NCI-H524 treated with DMSO at 0.1 percent for 48 hours (cell line): Measurements from ENCODE around the gene EIF6.

Source experiments
- DNase-seq: peaks from one replicate; lab custom pipeline; 2025; lab: John Stamatoyannopoulos, UW

The EIF6 gene

DNA sequence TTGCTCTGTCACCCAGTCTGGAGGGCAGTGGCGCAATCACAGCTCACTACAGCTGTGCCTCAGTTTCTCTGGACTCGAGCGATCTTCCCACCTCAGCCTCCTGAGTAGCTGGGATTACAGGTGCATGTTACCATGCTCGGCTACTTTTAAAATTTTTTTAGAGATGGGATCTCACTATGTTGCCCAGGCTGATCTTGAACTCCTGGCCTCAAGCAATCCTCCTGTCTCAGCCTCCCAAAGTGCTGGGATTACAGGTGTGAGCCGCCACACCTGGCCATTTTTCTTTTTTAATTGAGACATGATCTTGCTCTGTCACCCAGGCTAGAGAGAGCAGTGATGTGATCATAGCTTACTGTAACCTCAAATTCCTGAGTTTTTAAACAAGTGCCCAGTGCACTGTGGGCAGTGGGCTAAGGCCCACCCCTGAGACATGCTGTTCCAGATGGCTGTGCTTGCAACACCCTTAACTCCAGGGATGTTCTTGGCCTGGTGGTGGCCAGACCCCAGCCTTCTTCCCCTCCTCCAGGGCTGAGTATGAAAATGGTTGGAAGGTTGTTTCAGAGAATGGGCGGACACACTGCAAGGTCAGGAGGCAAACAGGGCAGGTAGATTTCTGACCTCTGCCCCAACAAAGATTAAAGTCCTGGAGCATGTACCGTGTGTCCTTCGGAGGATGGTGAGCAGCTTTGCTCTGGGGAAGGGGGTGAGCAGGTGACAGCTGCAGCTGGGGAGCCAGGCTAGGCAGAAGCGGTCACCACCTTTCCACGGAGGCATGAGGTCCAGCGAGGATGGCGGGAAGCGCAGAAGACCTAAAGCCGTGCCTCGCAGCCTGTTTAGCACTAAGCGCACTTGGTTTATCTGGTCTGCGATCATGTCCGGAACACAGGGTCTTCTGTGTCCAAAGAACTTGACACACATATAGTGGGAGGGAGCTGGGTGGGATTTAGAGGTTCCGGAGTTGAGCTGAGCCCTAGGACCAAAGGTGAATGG is 9.0 kb upstream of the EIF6 start:
- DNase-seq, result no peak

DNA sequence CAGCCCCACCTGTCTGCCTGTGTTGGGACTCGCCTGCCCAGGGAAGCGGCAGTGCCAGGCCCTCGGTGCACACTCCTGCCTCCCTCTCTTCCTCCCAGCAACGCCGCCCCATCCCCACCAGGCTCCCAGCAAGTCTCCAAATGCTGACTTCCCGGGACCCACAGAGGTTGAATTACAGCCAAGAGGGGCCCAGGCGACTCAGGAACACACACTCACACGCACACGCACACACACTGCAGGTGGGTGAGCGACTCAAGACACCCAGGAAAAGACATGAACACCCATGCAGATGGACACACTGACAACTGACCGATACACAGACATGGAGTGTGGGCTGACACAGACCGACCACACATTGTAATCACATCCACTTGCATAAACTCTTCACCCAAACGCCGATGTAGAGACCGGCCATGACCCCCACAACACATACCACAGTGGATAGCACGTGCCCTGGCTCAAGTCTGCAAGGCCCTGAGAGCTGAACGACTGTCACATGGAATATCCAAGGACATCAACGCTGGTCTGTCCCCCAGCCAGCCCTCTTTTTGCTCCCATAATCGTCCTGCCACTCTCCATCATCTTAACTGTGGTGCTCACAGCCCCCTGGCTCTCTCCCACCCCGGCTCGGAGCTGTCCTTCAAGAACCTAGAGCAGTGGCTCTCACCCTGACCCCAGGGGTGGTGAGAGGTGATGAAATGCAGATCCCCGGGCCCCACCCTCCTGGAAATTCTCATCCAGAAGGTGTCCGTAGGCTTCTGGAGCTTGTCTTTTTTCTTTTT is 8.1 kb upstream of the EIF6 start:
- no peak for DNase-seq

DNA sequence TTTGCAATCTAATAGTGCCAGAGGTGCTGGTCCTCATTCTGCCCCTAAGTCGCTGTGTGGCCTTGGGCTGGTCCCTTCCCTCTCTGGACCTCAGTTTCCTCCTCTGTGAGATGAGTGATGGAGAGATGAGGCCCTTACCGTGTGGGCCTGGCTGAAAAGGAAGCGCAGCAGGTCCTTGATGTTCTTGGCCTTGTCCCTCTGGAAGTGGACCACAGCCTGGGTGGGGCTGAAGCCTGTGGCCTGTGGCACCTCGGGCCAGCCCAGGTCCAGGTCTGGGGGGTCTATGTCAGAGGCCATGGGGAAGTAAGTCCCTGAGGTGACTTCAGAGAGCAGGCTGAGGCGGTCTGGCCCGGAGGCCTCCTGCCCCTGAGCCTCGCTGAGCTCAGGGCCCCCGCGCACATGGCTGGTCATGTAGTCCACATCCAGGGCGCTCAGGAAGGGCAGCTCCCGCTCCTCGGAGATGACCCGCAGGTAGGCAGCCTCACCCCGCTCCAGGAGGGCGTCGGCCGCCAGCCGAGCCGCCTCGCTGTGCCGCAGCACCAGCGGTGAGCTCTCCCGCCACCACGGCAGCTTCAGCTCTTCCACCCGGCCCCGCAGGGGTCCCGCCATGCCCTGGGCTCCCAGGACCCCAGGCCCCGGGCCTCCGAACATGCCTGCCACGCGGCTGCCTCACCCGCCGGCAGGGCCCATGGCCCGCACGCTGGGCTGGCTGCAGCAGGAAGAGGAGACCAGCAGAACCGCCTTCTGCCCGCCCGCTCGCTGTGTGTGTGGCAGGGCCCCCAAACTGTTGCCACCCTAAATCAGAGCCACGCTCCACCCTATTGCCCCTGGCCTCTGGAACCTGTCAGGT is 7.3 kb upstream of the EIF6 start, which contains the start of gene FAM83C:
Gene FAM83C (minus strand): TSS at position 772 of the 850 bp plus-strand sequence. CDS start 121 bp downstream, at position 651.
- no peak for DNase-seq

DNA sequence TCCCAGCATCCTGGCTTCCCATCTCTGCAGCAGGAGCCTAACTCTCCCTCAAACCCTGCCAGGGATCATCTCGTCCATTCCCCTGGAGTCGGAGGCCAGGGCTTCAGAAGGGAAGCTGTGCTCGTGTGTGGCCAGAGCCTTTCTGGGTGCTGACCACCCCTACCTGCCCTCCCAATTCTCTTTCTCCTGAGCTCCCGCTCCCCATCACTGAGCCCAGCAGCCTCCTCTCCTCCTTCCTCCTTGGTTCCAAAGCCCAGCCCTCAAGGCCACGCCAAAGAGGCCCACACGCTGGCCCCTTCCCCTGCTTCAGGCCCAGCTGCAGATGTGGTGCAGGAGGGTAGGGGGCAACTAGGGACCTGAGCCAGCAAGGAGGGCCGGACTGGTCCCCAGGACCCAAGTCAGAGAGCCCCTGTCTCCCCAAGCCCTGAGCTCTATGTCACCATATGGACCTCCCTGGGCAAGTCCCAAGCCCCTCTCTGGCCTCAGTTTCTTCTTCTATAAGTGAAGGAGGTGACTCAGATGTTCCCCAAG is 6.4 kb upstream of the EIF6 start:
- no peak for DNase-seq

DNA sequence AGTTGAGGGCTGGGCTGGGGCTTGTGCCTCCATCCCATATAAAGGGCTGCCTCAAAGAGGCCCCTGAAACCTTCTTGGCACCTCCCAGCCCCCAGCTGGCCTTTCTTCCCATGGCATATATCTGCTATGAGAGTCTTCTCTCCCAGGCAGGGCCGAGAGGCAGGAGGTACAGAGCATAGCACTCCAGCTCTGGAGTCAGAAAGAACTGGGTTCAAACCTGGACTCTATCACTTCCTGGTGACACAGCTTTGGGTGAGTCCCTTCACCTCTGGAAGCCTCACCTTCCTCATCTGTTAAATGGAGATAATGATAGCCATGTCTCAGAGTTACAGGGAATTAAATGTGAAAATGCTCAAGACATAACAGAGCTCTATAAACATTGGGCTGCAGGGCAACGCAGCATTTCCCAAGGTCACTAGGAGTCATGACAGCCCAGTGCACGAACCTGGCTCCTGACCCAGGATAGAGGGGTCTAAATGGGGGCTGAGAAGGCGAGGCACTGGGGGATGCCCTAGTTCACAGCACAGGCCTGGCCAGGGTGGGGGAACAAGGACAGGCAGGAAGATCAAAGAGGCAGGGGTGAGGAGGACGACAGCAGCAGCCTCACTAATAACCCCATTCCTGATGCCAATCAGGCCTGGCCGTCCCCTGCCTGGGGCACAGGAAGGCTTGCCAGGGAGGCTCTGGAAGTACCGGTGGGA is 5.8 kb upstream of the EIF6 start:
- DNase-seq, result no peak

DNA sequence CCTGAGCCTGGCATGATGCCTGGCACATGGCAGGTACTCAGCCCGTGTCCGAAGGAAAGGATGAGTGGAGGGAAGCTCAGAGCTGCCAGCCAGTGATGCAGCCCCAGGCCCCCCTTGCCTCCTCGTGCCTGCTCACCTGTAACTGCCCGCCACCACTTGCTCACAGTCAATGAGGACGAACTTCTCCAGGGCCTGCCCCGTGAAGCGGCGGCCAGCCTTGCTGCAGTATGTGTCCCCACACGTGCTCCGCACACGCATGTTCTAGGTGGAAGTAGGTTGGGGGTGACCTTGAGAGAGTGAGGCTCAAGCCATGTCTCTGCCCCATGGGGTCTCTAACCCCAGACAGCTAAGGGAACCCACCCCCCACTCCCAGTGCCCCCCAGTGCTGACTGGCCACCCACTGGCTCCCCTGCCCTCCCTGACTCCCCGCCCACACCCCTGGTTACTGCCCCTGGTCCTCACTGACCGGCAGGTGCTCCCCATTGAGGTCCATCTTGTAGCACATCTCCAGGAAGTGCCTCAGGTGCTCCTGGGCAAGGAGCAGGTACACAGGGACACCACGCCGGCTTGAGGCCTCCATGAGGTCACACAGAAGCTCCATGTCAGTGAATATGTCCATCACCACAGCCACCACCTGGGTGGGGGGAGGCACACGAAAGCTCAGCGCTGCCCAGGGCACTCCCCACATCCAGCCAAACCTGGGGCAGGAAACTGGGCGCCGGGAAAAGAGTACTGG is 3.9 kb upstream of the EIF6 start:
- no peak for DNase-seq

DNA sequence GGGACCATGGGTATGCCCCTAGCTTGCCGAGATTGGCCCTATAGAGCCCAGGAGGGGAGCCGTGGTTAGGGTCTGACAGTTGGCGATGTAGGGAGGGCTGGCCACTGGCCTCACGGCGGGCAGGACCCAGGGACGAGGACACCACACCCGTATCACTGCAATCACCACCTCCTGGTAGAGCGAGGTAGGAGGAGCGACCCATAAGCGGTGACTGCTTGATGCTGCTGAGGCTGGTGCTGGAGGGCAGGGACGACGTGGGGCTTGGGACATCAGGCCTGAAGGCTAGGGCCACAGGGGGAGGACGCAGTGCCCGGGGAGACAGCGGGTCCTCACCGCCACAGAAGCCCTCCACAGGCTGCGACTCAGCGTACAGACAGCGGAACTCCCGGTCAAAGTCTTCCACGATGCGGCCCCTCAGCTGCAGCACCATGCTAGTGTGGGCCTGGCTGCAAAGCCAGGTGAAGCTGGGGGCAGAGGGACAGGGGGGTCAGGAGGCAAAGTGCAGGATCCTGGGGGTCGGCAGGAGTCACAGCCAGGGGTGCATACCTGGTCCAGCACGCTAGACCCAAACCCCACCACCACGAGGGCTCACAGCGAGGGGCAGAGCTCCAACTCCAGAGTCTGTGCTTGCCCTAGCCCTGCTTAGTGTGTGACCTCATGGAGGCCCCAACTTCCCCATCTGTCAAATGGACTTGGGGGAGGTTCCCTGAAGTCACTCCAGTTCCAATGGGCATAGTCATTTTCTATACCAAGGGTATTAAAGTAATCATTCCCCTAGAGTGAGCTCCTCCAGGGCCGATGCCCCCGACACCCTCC is 3.1 kb upstream of the EIF6 start:
- DNase-seq, result no peak

DNA sequence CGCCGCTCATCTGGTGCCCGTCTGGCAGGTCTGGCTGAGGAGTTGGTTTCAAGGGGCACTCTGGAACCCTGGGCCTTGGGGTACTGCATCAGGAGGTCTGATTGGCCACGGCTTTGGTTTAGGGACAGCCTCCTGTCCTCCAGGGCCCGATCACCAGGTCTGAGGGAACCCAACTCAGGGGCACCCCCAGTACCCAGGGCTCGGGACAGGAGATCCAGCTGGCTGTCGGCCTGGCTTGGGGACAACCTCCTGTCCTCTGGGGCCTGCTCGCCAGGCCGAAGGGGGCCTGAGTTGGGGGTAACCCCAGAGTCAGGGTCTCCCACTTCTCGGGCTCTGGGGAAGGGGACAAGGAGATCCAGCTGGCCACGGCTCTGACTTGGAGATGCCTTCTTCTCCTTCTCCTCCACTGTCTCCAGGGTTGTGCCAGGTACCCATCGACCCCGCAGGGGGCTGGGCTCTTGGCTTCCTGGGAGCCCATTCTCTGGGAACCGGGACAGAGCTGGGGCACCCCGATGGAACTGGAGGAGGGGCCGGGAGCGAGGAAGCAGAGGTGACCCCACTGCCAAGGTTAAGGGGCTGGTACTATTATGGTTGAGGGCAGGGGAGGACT is 2.4 kb upstream of the EIF6 start:
- no peak for DNase-seq

DNA sequence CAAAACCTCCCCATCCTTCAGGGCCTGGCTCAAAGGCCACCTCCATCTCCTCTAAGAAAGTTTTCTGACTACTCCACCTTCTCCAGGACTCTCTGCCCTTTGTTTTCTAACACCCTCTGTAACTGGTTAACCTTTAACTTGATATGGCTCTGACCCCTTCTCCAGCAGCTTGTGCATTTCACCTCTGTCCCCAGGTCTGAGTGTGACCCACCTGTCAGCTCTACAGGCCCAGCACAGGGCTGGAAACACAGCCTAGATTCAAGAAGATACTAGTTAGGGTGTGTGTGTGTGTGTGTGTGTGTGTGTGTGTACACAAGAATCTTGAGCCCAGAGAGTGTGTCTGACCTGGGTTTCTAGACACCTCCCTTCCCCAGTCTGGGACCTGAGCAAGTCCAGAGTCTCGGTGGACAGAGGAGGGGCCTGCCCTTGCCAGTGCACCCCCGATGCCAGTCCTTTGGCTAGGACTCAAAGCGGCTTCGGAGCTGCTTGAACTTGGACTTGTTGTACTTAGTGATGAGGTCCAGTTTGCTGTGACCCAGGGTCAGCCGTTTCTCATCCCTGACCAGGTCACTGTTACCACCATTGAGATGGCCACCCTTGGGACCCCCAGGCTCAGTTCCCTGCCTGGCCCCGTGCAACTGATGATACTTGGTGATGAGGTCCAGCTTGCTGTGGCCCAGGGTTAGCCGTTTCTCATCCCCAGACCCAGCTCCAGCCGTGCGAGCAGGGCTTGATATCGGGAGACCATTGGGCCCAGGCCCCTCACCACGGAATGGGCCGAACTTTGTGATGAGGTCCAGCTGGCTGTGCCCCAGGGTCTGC is 1.7 kb upstream of the EIF6 start:
- DNase-seq, result no peak

DNA sequence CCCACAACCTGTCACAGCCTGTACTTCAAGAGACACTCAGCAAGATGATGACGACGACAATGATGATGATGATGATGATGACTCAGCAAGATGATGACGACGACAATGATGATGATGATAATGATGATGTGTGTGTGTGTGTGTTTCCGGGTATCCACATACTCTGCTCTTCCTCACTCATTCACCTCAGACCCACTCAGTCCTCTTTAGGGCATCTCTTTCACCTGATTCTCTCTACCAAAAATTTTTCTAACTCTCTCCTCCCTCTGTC is 1.2 kb upstream of the EIF6 start:
- no peak for DNase-seq

DNA sequence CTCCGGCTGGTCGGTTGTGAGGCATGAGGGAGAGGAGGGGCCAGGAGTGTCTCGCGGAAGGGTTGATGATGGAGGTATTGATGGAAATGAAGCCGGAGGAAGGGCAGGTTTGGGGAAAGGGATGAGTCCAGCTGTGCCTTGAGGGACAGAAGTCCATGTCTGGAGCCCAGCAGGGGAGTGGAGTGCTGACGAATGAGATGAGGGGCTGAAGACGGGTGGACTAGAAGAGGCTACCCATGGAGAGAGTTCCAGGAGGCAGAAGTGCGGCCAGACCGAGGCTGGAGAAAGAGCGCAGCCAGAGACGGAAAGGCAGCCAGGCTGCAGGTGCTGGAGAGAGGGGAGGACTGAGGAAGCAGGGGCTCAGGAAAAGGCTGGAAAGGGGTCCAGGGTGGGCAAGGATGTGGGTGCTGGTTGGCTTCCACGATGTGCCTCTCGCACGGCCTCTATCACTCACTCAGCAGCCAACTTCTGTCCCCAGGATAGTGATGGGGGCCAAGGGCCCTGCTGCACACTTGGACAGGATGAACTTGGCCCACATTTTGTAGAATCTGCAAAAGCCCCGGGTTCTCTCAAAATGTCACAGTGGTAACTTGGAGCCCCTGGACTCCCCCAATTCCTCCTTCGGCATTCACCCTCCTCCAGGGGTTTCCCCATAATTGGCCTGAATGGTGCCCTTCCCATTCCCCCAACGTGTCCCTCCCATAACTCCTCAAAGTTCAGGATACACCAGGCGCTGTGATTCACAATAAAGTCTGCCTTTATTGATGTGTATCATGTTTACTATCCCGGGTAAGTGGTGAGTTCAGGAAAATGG is 627 bp upstream of the EIF6 start:
- DNase-seq, result no peak

DNA sequence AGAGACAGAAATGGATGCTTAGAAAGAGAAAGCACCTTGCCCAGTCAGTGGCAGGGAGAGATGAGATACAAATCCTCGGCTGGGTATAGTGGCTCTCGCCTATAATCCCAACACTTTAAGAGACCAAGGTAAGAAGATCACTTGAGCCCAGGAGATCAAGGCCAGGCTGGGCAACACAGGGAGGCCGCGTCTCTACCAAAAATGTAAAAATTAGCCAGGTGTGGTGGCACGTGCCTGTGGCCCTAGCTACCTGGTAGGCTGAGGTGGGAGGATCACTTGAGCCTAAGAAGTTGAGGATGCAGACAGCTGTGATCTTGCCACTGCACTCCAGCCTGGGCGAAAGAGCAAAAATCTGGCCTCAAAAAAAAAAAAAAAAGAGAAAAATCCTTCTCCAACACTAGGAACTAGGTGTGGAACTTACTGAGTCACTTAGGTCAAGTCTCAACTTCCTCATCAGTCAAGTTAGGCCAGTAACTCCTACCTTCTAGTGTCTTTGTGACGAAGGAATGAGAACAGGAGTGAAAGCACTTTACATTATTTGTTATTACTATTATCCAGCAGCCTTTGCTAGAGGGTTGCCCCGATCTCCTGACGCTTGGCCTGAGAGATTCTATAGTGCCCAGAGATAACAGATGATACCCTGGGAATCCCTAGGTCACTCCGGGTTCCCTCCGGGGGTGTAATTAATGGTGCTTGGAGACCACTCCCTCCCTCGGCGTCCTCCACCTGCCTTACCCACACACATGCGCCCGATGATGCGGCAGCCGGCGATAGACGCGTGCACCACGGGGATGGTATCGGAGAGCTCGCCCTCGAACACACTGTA is 918 bp downstream of the EIF6 start:
- no peak for DNase-seq

DNA sequence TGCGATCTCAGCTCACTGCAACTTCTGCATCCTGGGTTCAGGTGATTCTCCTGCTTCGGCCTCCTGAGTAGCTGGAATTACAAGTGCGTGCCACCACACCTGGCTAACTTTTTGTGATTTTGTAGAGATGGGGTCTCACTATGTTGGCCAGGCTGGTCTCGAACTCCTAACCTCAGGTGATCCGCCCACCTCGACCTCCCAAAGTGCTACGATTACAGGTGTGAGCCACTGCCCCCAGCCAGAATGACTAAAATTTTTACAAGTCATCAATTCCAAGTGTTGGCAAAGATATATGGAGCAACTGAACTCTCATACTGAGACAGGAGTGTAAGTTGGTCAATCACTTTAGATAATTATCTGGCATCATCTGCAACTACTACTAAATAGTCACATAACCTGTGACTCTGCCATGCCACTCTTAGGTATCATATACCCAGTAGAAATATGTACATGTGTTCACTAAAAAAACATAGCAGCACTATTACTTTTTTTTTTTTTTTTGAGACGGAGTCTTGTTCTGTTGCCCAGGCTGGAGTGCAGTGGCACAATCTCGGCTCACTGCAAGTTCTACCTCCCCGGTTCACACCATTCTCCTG is 3.0 kb downstream of the EIF6 start:
- no peak for DNase-seq

DNA sequence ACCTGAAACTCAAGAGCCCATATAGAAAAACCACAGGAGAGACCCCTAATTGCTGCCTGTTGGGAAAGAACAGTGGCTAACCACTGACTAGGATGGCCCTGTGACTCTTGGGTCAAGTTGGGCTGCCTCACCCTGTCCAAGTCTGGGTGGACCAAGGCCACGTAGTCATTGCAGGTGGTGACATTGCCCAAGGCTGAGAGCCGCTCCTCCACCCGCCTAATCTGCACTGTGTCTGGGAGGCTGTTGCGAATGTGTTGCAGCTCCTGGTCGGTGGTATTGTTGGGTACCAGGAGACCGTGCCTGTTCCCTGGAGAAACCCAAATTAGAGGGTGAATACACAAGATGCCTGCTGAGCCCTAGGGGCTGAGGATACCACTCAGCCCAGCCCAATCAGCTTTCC is 4.0 kb downstream of the EIF6 start:
- no peak for DNase-seq

DNA sequence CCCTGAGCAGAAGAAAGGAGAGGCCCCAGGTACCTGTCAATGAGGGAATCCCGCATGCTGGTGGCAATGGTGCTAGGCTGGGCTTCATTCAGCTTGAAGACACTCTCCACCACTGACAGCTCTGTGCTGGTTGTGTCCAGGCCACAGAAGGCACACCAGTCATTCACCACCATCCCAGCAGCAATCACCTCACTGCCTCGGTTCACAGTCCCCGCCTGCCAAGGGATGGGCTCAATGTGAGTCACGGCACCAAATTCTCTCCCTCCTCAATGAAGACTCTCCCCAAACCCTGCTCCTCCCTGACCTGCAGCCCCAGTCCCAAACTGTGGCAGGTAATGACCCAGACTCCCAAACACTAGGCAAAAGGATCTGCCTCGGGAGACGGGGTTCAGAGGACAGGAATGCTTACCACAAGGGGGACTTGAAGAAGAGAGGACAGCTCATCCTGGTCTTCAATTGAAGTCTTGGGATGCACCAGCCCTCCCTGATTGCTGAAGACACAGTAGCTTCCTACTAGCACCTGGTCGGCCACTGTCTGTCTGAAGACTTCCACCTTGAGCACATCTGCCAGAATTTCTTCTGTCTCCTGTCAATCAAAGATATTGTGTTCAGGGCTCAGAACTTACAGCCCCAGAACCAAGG is 4.9 kb downstream of the EIF6 start:
- DNase-seq, result no peak

DNA sequence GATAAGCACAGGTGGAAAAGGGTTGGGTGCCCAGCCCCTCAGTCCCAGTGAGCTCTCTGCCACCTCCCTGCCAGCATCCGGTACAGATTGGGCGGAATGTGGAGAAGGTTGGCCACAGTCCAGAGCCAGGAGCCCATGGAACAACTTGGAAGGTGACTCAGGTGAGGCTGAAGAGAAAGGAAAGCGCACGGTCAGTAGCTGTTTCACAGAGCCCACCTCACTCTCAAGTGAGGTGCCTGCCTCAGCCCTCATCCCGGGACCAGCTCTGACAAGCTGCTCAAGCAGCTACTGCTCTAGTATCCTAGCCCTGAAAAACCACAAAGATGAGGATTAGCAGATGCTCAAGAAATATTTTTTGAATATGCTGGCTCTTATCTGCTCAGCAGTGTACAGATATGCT is 5.5 kb downstream of the EIF6 start:
- no peak for DNase-seq
